K562 (cell line): ENCODE measurements around the gene CRIP1. TPM values are rescaled to one million over a fixed set of nuclear protein-coding genes. Genes with fewer than 3 reads are reported as not detected.

Experiments
- polyA plus RNA-seq, 8 experiments: library from polyadenylated mRNA; depleted of rRNA in 4 of 8; stranded (reverse) in 5 of 8; unstranded in 3 of 8; fragments of >200 nt; fragmentation: Nextera tagmentation in 2 of 8; fragmentation: Illumina TruSeq in 1 of 8; extraction: Ambion mirVana in 2 of 8; extraction: Trizol in 1 of 8; gene quantifications; 2 replicates each; pipeline versions ENCODE4 v1.2.1 to v1.2.3, GENCODE V29; 2011 to 2014; ENCODE audit warnings: inconsistent platforms in 1 of 8, missing spikeins in 1 of 8
- total RNA-seq, 7 experiments: library from RNA; depleted of rRNA in 6 of 7; stranded (reverse); fragments of >200 nt in 6 of 7; fragmentation: Illumina TruSeq in 2 of 7; extraction: Trizol in 2 of 7; gene quantifications; 2 replicates each; pipeline versions ENCODE4 v1.2.1 to v1.2.3, GENCODE V29; 2011 to 2021; ENCODE audit warnings: low replicate concordance in 1 of 7

Gene CRIP1
- total and polyA plus RNA-seq, 9 of the 15 experiments (the other 6 are each of a cell fraction or from before 2014, with no cell fraction given) = 0.11 to 0.58 (median 0.14) TPM; not detected in 6

Other genes with a start within 250 kb of the CRIP1 start
Only the 7 nearest of the 8 such genes appear.
- 24.6 and 24.9 TPM in 2 replicates for gene BRF1, start 185.9 kb upstream of the CRIP1 start, total RNA-seq (2014; rRNA removed)
- 6.9 and 9.3 TPM in 2 replicates for gene BRF1, start 185.9 kb upstream of the CRIP1 start, total RNA-seq (2014; rRNA removed; fragmentation: Illumina TruSeq; extraction: Trizol)
- 12.5 and 12.7 TPM in 2 replicates for gene BRF1, start 185.9 kb upstream of the CRIP1 start, total RNA-seq (2015; rRNA removed; fragmentation: Illumina TruSeq; extraction: Trizol)
- 22.5 and 22.6 TPM in 2 replicates for gene BRF1, start 185.9 kb upstream of the CRIP1 start, total RNA-seq (2021)
- 3.6 and 5.6 TPM in 2 replicates for gene BRF1, start 185.9 kb upstream of the CRIP1 start, polyA plus RNA-seq (2011; rRNA removed)
- gene BRF1, start 185.9 kb upstream of the CRIP1 start, polyA plus RNA-seq (2014; fragmentation: Illumina TruSeq; extraction: Trizol) = 8.2 and 10.5 TPM in 2 replicates
- gene BRF1, start 185.9 kb upstream of the CRIP1 start, polyA plus RNA-seq (2014; fragmentation: Nextera tagmentation; extraction: Ambion mirVana) = under 1 TPM; 0.14 to 0.17 TPM
- 12.8 and 14.6 TPM in 2 replicates for gene BRF1, start 185.9 kb upstream of the CRIP1 start, polyA plus RNA-seq (2014; rRNA removed)
- 13.2 and 21.3 TPM in 2 replicates for gene PACS2, start 172.1 kb upstream of the CRIP1 start, total RNA-seq (2014; rRNA removed)
- 4.4 and 5.9 TPM in 2 replicates for gene PACS2, start 172.1 kb upstream of the CRIP1 start, total RNA-seq (2014; rRNA removed; fragmentation: Illumina TruSeq; extraction: Trizol)
- gene PACS2, start 172.1 kb upstream of the CRIP1 start, total RNA-seq (2015; rRNA removed; fragmentation: Illumina TruSeq; extraction: Trizol) = 10.4 and 11.6 TPM in 2 replicates
- 20.8 and 21.0 TPM in 2 replicates for gene PACS2, start 172.1 kb upstream of the CRIP1 start, total RNA-seq (2021)
- gene PACS2, start 172.1 kb upstream of the CRIP1 start, polyA plus RNA-seq (2011; rRNA removed) = 8.8 and 9.9 TPM in 2 replicates
- gene PACS2, start 172.1 kb upstream of the CRIP1 start, polyA plus RNA-seq (2014; fragmentation: Illumina TruSeq; extraction: Trizol) = 4.3 and 9.0 TPM in 2 replicates
- gene PACS2, start 172.1 kb upstream of the CRIP1 start, polyA plus RNA-seq (2014; fragmentation: Nextera tagmentation; extraction: Ambion mirVana) = under 1 TPM; 0.11 to 0.34 TPM
- 14.6 and 16.6 TPM in 2 replicates for gene PACS2, start 172.1 kb upstream of the CRIP1 start, polyA plus RNA-seq (2014; rRNA removed)
- gene TEX22, start 88.3 kb upstream of the CRIP1 start, total RNA-seq (2014; rRNA removed) = 0.04 and 0.05 TPM in 2 replicates
- gene TEX22, start 88.3 kb upstream of the CRIP1 start, total RNA-seq (2014; rRNA removed; fragmentation: Illumina TruSeq; extraction: Trizol) = 0.06 and 0.55 TPM in 2 replicates
- gene TEX22, start 88.3 kb upstream of the CRIP1 start, total RNA-seq (2015; rRNA removed; fragmentation: Illumina TruSeq; extraction: Trizol) = 0.14 and 0.45 TPM in 2 replicates
- gene TEX22, start 88.3 kb upstream of the CRIP1 start, total RNA-seq (2021) = 1.0 and 1.7 TPM in 2 replicates
- gene TEX22, start 88.3 kb upstream of the CRIP1 start, polyA plus RNA-seq (2011; rRNA removed) = 0.31 and 0.50 TPM in 2 replicates
- gene TEX22, start 88.3 kb upstream of the CRIP1 start, polyA plus RNA-seq (2014; fragmentation: Illumina TruSeq; extraction: Trizol) = 0.04 and 0.14 TPM in 2 replicates
- gene TEX22, start 88.3 kb upstream of the CRIP1 start, polyA plus RNA-seq (2014; fragmentation: Nextera tagmentation; extraction: Ambion mirVana) = not detected
- 0.18 and 0.23 TPM in 2 replicates for gene TEX22, start 88.3 kb upstream of the CRIP1 start, polyA plus RNA-seq (2014; rRNA removed)
- 48.1 and 61.0 TPM in 2 replicates for gene MTA1, start 67.1 kb upstream of the CRIP1 start, total RNA-seq (2014; rRNA removed)
- 11.6 and 12.2 TPM in 2 replicates for gene MTA1, start 67.1 kb upstream of the CRIP1 start, total RNA-seq (2014; rRNA removed; fragmentation: Illumina TruSeq; extraction: Trizol)
- 32.3 and 33.4 TPM in 2 replicates for gene MTA1, start 67.1 kb upstream of the CRIP1 start, total RNA-seq (2015; rRNA removed; fragmentation: Illumina TruSeq; extraction: Trizol)
- gene MTA1, start 67.1 kb upstream of the CRIP1 start, total RNA-seq (2021) = 107 and 118 TPM in 2 replicates
- 47.7 and 58.6 TPM in 2 replicates for gene MTA1, start 67.1 kb upstream of the CRIP1 start, polyA plus RNA-seq (2011; rRNA removed)
- gene MTA1, start 67.1 kb upstream of the CRIP1 start, polyA plus RNA-seq (2014; fragmentation: Illumina TruSeq; extraction: Trizol) = 29.5 and 45.4 TPM in 2 replicates
- under 1 TPM; 0.13 to 0.14 TPM for gene MTA1, start 67.1 kb upstream of the CRIP1 start, polyA plus RNA-seq (2014; fragmentation: Nextera tagmentation; extraction: Ambion mirVana)
- 90.0 and 103 TPM in 2 replicates for gene MTA1, start 67.1 kb upstream of the CRIP1 start, polyA plus RNA-seq (2014; rRNA removed)
- gene CRIP2, start 12.1 kb upstream of the CRIP1 start, total RNA-seq (2014; rRNA removed) = 1.7 and 2.0 TPM in 2 replicates
- gene CRIP2, start 12.1 kb upstream of the CRIP1 start, total RNA-seq (2014; rRNA removed; fragmentation: Illumina TruSeq; extraction: Trizol) = not detected in 2 replicates
- gene CRIP2, start 12.1 kb upstream of the CRIP1 start, total RNA-seq (2015; rRNA removed; fragmentation: Illumina TruSeq; extraction: Trizol) = 0.33 and 0.34 TPM in 2 replicates
- gene CRIP2, start 12.1 kb upstream of the CRIP1 start, total RNA-seq (2021) = 1.2 and 1.7 TPM in 2 replicates
- gene CRIP2, start 12.1 kb upstream of the CRIP1 start, polyA plus RNA-seq (2011; rRNA removed) = 1.0 and 2.2 TPM in 2 replicates
- gene CRIP2, start 12.1 kb upstream of the CRIP1 start, polyA plus RNA-seq (2014; fragmentation: Illumina TruSeq; extraction: Trizol) = 0.18 and 0.51 TPM in 2 replicates
- under 1 TPM; 0.25 to 0.27 TPM for gene CRIP2, start 12.1 kb upstream of the CRIP1 start, polyA plus RNA-seq (2014; fragmentation: Nextera tagmentation; extraction: Ambion mirVana)
- gene CRIP2, start 12.1 kb upstream of the CRIP1 start, polyA plus RNA-seq (2014; rRNA removed) = 0.16 and 1.2 TPM in 2 replicates
- 26.4 and 28.3 TPM in 2 replicates for gene TEDC1, start 4.4 kb downstream of the CRIP1 start, total RNA-seq (2014; rRNA removed)
- gene TEDC1, start 4.4 kb downstream of the CRIP1 start, total RNA-seq (2014; rRNA removed; fragmentation: Illumina TruSeq; extraction: Trizol) = 0.64 and 0.84 TPM in 2 replicates
- 6.6 and 8.8 TPM in 2 replicates for gene TEDC1, start 4.4 kb downstream of the CRIP1 start, total RNA-seq (2015; rRNA removed; fragmentation: Illumina TruSeq; extraction: Trizol)
- 20.1 and 25.7 TPM in 2 replicates for gene TEDC1, start 4.4 kb downstream of the CRIP1 start, total RNA-seq (2021)
- gene TEDC1, start 4.4 kb downstream of the CRIP1 start, polyA plus RNA-seq (2011; rRNA removed) = 5.9 and 6.6 TPM in 2 replicates
- 1.2 and 6.8 TPM in 2 replicates for gene TEDC1, start 4.4 kb downstream of the CRIP1 start, polyA plus RNA-seq (2014; fragmentation: Illumina TruSeq; extraction: Trizol)
- gene TEDC1, start 4.4 kb downstream of the CRIP1 start, polyA plus RNA-seq (2014; fragmentation: Nextera tagmentation; extraction: Ambion mirVana) = under 1 TPM; 0.21 to 0.25 TPM
- 18.9 and 19.4 TPM in 2 replicates for gene TEDC1, start 4.4 kb downstream of the CRIP1 start, polyA plus RNA-seq (2014; rRNA removed)
- gene TMEM121, start 39.7 kb downstream of the CRIP1 start, total RNA-seq (2014; rRNA removed) = 0.36 TPM in 1 of 2 replicates, not detected in the other
- gene TMEM121, start 39.7 kb downstream of the CRIP1 start, total RNA-seq (2014; rRNA removed; fragmentation: Illumina TruSeq; extraction: Trizol) = not detected in 2 replicates
- gene TMEM121, start 39.7 kb downstream of the CRIP1 start, total RNA-seq (2015; rRNA removed; fragmentation: Illumina TruSeq; extraction: Trizol) = not detected in 2 replicates
- gene TMEM121, start 39.7 kb downstream of the CRIP1 start, total RNA-seq (2021) = 0.31 TPM in 1 of 2 replicates, not detected in the other
- 0.09 TPM in 1 of 2 replicates, not detected in the other for gene TMEM121, start 39.7 kb downstream of the CRIP1 start, polyA plus RNA-seq (2011; rRNA removed)
- not detected in 2 replicates for gene TMEM121, start 39.7 kb downstream of the CRIP1 start, polyA plus RNA-seq (2014; fragmentation: Illumina TruSeq; extraction: Trizol)
- gene TMEM121, start 39.7 kb downstream of the CRIP1 start, polyA plus RNA-seq (2014; fragmentation: Nextera tagmentation; extraction: Ambion mirVana) = not detected
- not detected in 2 replicates for gene TMEM121, start 39.7 kb downstream of the CRIP1 start, polyA plus RNA-seq (2014; rRNA removed)